OCI-M2 (cell line): ENCODE data around the gene CD3G.
"Not testable (repeated sequence)": the region's sequence is repeated elsewhere in the genome, so short reads cannot be mapped to it uniquely, and the experiment has no call there.

Experiments used
- DNase-seq: peaks from one replicate; lab custom pipeline; 2025; ENCODE audit not compliant: unreplicated experiment; lab: John Stamatoyannopoulos, UW

Gene CD3G

DNA sequence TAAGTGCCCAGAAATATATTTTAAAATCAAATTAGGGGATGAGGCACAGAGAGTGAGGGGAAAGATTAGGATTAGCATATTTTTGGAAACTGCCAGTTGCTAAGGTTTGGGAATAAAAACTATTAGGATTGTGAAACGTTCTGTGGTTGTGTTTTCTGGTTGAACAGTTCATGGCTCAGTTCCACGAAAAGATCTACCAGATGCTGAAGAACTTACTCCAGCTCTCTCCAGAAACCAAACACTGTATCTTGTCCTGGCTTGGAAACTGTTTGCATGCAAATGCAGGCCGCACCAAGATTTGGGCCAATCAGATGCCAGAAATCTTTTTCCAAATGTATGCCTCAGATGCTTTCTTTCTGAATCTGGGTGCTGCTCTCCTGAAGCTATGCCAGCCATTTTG, 30.6 kb downstream of the CD3G start:
- DNase-seq, result no peak

DNA sequence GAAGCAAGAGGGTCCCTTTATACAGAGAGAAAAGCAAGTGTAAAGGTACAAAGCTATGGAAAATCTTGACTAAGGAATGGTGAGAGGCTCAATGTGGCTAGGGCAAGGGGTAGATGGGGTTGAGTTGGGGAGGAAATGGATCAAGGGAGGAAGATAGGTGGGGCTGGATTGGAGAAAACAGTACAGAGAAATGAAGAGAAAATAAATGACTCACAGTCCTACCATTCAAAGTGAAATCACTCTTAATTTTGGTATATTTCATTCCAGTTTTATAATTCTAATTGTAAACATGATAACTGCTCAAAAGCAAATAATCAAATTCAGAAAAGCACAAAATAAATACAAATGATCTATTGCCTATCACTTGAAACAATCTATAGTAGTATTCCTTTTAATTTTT, 31.8 kb downstream of the CD3G start:
- no peak for DNase-seq

- no peak for DNase-seq
Observed at GRCh38 chr11:118379497-118379896, 35.4 kb downstream of the CD3G start.

- no peak for DNase-seq
Observed at GRCh38 chr11:118380571-118380970, 36.4 kb downstream of the CD3G start.

DNA sequence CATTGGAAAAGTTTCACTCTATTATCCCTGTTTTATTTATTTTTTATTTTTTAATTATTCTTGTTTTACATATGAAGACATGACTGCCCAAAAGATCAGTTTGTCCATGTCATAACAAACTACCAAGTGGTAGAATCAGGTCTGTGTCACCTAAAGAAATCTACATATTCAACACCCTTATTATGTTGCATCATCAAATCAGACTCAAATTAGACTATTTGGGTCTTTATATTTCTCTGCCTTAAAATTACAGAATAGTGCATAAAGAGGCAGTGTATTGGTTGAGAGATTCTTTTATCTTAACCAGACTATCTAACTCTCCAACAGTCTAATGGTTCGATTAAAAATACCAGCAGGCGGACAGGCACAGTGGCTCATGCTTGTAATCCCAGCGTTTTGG, 38.8 kb downstream of the CD3G start:
- DNase-seq, result no peak

GRCh38 chr11:118383657-118384056, 39.5 kb downstream of the CD3G start:
- DNase-seq, result no peak

DNA sequence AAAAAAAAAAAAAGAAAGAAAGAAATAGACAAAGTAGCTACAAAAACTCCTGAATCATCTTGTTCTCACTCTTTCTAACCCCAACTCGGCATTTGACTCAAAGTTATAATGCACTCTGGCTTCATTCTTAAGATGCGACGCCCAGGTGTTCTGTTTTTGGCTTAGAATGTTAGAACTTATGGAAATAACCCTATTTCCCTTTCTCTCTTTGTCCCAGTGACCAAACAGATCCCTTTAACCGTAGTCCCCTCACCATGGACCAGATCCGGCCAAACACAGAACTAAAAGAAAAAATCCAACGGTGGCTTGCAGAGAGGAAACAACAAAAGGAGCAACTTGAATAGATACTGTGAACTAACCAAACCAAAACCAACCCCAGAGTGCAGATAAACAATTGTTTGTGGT, 52.0 kb downstream of the CD3G start:
- DNase-seq, result no peak

DNA sequence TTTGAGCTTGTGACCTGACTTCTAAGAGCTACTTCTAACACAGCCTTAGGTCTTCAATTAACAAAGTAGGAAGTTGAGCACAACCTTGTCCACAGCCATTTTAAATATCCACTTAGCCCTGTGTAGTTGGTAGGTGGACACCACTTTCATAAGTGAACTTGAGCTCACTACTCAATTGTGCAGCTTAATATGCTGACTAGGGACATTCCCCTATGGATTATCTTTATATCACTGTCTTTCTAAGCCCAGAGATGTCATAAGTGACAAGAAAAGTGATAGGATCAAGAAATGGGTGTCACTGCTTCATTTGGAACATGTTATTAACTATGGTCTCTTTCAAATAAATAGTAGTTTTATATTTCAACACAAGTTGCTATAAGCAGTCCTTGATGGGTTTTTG, 53.3 kb downstream of the CD3G start:
- no peak for DNase-seq

- no peak for DNase-seq
Observed at GRCh38 chr11:118398791-118399559, 54.8 kb downstream of the CD3G start.

- peak; percentile 60 for DNase-seq
Observed at GRCh38 chr11:118401151-118401879, 57.2 kb downstream of the CD3G start, which contains the start of gene ATP5MG. TSS of gene ATP5MG (plus strand) at chr11:118401606. CDS start at chr11:118401666, 60 bp downstream.

DNA sequence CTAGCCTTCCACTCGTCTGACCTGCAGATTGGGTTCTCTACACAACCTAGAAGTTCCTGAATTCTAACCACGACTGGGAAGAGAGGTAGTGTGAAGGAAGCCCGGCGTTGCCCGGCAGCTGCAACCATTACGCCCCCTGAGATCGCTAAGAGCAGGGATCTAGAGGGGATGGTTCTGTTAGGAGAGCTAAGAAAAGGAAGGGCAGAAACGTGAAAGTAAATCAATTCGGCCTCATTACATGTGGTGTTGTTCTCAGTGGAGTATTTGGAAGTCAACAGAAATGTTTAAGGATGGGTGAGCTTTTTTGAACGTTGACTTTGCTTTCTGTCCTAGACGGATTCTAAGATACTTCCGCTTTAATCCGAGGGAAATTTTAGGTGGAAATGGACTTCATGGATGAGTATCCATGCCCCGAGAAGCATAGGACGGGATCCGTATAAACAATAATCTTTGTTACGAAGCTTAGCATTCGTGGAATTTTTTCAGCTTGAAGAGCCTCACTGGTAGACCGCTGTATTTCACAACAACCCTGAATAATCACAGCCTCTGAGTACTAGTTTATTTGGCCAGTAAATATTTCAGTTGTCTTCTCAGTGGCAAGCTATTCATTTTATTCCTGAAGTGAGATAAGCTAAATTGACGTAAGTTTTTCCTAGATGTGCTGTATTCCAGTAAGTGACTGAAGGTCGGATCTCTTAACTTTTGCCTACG, 57.9 kb downstream of the CD3G start:
- DNase-seq, result no peak

DNA sequence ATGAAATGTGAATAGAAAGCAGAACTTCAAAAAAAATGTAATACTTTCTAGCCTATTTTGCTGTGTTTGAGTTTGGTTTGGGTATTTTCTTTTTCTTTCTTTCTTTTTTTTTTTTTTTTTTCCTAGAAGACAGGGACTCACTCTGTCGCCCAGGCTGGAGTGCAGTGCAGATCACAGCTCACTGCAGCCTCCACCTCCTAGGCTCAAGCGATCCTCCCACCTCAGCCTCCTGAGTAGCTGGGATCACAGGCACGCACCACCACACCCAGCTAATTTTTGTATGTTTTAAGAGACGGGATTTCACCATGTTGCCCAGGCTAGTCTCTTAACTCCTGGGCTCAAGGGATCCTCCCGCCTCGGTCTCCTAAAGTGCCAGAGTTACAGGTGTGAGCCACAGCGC, 58.5 kb downstream of the CD3G start:
- not testable (repeated sequence) for DNase-seq
